HG03571 (cell line): Measurements from ENCODE around the gene RNF186.
"Not testable (repeated sequence)": the region's sequence is repeated elsewhere in the genome, so short reads cannot be mapped to it uniquely, and the experiment has no call there.

Source experiments
- ATAC-seq: cut with Tn5 transposase; IDR thresholded peaks from one replicate; pipeline ENCODE4 v1.9.1; 2021; ENCODE audit not compliant: unreplicated experiment

RNF186 gene

GRCh38 chr1:19825298-19825697, 10.2 kb upstream of the RNF186 start:
- no peak for ATAC-seq

- no peak for ATAC-seq
These were observed 9.5 kb upstream of the RNF186 start for GRCh38 chr1:19824541-19824940.

- ATAC-seq: no peak
These were observed 9.0 kb upstream of the RNF186 start for GRCh38 chr1:19824036-19824435.

- no peak for ATAC-seq
These were observed 4.6 kb upstream of the RNF186 start for GRCh38 chr1:19819701-19820100.

GRCh38 chr1:19818324-19818723, 3.2 kb upstream of the RNF186 start:
- ATAC-seq: no peak

GRCh38 chr1:19817160-19817559, 2.1 kb upstream of the RNF186 start:
- no peak for ATAC-seq

- not testable (repeated sequence) for ATAC-seq
These were observed 1.6 kb upstream of the RNF186 start for GRCh38 chr1:19816737-19817086.

- no peak for ATAC-seq
These were observed 986 bp upstream of the RNF186 start for GRCh38 chr1:19815801-19816736.

- no peak for ATAC-seq
These were observed 830 bp downstream of the RNF186 start for GRCh38 chr1:19814244-19814661.

- no peak for ATAC-seq
These were observed 1.5 kb downstream of the RNF186 start for GRCh38 chr1:19813643-19813960.

- no peak for ATAC-seq
These were observed 2.0 kb downstream of the RNF186 start for GRCh38 chr1:19812875-19813642.

- ATAC-seq: no peak
These were observed 3.8 kb downstream of the RNF186 start for GRCh38 chr1:19811206-19811851.

- no peak for ATAC-seq
These were observed 5.9 kb downstream of the RNF186 start for GRCh38 chr1:19809044-19809750.

GRCh38 chr1:19808351-19808750, 6.7 kb downstream of the RNF186 start:
- no peak for ATAC-seq

GRCh38 chr1:19804831-19805251, 10.2 kb downstream of the RNF186 start:
- ATAC-seq: no peak

GRCh38 chr1:19802269-19802668, 12.8 kb downstream of the RNF186 start:
- no peak for ATAC-seq

- peak; percentile 48 for ATAC-seq
These were observed 14.8 kb downstream of the RNF186 start for GRCh38 chr1:19800076-19800804.

GRCh38 chr1:19799230-19800075, 15.6 kb downstream of the RNF186 start, which contains the start of gene TMCO4:
Gene TMCO4 (minus strand): TSS chr1:19799916. CDS start chr1:19780758, 19,158 bp downstream.
- ATAC-seq: peak; percentile 49

GRCh38 chr1:19798486-19799229, 16.4 kb downstream of the RNF186 start:
- no peak for ATAC-seq
